BLaER1 (cell line): ENCODE measurements around the gene RARRES1.

Source experiments
- H3K27ac ChIP-seq: shearing (Covaris generic); formaldehyde crosslinking; 2 replicates; pipeline ENCODE4 v1.8.1; 2022
- H3K27me3 ChIP-seq: shearing (Covaris generic); formaldehyde crosslinking; 2 replicates; pipeline ENCODE4 v1.8.1; 2022
- H3K36me3 ChIP-seq: shearing (Covaris generic); formaldehyde crosslinking; 2 replicates; pipeline ENCODE4 v1.8.1; 2022
- H3K4me1 ChIP-seq: shearing (Covaris generic); formaldehyde crosslinking; 2 replicates; pipeline ENCODE4 v1.8.1; 2022
- H3K4me2 ChIP-seq: shearing (Covaris generic); formaldehyde crosslinking; 2 replicates; pipeline ENCODE4 v1.8.1; 2022
- H3K4me3 ChIP-seq: shearing (Covaris generic); formaldehyde crosslinking; 2 replicates; pipeline ENCODE4 v1.8.1; 2022
- H3K9ac ChIP-seq: shearing (Covaris generic); formaldehyde crosslinking; 2 replicates; pipeline ENCODE4 v1.8.1; 2022
- H3K9me3 ChIP-seq: shearing (Covaris generic); formaldehyde crosslinking; 2 replicates; pipeline ENCODE4 v1.8.1; 2022
- H4K20me1 ChIP-seq: shearing (Covaris generic); formaldehyde crosslinking; 2 replicates; pipeline ENCODE4 v1.8.1; 2022
- Cebpa-rat ChIP-seq: shearing (Covaris generic); IDR thresholded peaks from 2 replicates; pipeline ENCODE4 v1.8.1; 2022

The RARRES1 gene, protein sequence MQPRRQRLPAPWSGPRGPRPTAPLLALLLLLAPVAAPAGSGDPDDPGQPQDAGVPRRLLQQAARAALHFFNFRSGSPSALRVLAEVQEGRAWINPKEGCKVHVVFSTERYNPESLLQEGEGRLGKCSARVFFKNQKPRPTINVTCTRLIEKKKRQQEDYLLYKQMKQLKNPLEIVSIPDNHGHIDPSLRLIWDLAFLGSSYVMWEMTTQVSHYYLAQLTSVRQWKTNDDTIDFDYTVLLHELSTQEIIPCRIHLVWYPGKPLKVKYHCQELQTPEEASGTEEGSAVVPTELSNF

DNA sequence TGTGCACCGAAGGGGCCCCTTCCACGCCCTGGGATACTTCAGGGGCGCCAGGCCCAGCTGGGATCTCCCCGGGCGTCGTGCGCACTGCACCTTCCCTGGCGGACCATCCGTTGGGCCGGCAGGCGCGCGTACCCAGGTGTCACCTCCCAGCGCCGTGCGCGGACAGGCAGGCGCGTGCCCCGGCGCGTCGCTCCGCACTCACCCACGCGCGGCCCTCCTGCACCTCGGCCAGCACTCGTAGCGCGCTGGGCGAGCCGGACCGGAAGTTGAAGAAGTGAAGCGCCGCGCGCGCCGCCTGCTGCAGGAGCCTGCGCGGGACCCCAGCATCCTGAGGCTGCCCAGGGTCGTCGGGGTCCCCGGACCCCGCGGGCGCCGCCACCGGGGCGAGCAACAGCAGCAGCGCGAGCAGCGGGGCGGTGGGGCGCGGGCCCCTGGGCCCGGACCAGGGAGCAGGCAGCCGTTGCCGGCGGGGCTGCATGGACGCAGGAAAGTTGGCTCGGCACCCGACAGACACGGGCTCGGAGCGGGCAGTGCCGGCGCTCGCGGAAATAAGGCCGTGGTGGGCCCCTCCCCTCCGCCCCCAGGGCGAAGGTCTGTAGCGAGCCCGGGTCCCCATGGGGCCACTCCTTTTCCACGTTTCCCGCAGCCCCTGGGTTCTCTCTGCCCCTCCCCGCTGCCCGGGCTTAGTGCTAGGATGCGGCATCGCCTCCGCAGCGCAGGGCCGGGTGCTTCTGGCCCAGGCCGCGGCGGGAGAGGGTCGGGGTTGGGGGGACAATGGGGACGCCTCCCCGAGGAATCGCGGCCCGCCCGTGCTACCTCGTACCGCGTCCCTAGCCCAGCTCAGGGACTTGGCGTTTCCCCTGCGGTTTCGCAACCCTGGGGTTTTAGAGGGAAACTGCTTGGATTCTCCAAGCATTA is at the start of gene RARRES1:
Gene RARRES1, minus strand, starts transcription at position 520 of the 918 bp plus-strand sequence. Its CDS starts 42 bp downstream, at position 478.
- Histone ChIP-seq H3K4me1 (no peaks in the 10 kb centered on the region), H3K27ac (no peak within 1 kb of the TSS), H4K20me1 (no peaks in the 10 kb centered on the region), H3K9ac (no peak within 1 kb of the TSS), H3K4me3 (peak within 1 kb of the TSS; percentile 28; the same call in 1 of the 2 replicates), H3K9me3 (peaks cover 46% of the 10 kb centered on the region), H3K36me3 (peaks cover 13% of the 10 kb centered on the region), H3K27me3 (peaks cover 21% of the 10 kb centered on the region), H3K4me2 (peak within 1 kb of the TSS; percentile 43; the same call in 1 of the 2 replicates)
- no peak for TF ChIP-seq Cebpa-rat

DNA sequence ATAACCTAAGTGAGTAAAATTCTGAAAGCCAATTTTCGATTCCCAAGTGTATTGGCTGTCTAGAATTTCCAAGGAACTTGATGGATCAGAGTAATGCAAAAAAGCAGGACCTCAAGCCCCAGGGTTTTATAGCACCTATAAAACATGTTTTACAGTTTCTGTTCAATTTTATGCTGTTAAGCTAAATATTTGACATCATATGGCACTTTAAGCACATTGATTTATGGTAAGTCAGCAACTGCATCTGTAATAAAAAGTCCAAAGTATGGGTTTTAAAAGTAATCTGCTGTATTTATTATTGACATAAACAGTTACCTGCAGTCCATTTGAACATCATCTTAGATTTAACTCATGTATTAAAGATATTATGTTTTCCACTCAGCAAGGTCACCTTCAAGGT is 49.6 kb upstream of the RARRES1 start:
- Histone ChIP-seq H3K4me2 (no peak overlapping the region), H3K9ac (no peak overlapping the region), H3K36me3 (no peaks in the 10 kb centered on the region), H3K9me3 (no peaks in the 10 kb centered on the region), H3K27me3 (no peaks in the 10 kb centered on the region), H3K27ac (no peak overlapping the region), H4K20me1 (no peaks in the 10 kb centered on the region), H3K4me3 (no peak overlapping the region), H3K4me1 (no peaks in the 10 kb centered on the region)
- no peak for TF ChIP-seq Cebpa-rat

DNA sequence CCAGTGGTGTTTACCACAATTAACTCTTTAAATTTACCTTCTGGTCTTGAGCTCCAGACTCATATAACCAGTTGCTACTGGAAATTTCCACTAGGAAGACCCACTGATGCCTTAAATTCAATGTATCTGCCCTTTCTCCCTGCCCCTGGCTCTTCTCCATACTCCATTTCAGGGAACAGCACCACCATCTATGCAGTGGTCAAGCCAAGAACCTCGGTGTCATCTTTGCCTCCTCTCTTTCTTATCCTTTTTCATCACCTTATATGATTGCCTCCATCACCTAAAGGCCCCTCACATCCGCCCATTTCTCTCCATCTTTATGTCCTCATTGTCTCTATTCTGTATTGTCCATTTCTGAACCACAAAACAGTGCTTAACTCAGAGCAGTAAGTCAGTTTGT is 48.9 kb upstream of the RARRES1 start:
- Histone ChIP-seq H3K4me1 (no peaks in the 10 kb centered on the region), H3K27ac (no peak overlapping the region), H3K9me3 (no peaks in the 10 kb centered on the region), H3K4me2 (no peak overlapping the region), H3K27me3 (no peaks in the 10 kb centered on the region), H4K20me1 (no peaks in the 10 kb centered on the region), H3K36me3 (no peaks in the 10 kb centered on the region), H3K4me3 (no peak overlapping the region), H3K9ac (no peak overlapping the region)
- no peak for TF ChIP-seq Cebpa-rat

DNA sequence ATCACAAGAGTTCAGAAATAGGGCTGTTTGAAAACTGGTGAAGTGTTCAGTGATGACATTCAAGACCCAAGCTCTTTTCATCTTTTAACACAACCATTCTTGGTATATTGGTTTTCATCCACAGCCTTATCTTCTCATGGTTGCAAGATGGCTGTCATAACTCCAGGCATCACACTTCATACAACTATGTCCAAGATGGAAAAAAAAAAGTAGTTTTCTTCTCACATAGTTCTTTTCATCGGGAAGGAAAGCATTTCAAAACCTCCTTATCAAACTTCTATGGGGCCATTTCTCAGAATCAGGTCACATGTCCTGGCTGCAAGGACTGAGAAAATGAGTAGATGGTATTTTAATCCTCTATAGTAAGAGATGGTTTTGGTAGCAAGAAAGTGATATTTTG is 48.5 kb upstream of the RARRES1 start:
- Histone ChIP-seq H3K4me1 (no peaks in the 10 kb centered on the region), H3K9ac (no peak overlapping the region), H4K20me1 (no peaks in the 10 kb centered on the region), H3K27ac (no peak overlapping the region), H3K9me3 (no peaks in the 10 kb centered on the region), H3K27me3 (no peaks in the 10 kb centered on the region), H3K36me3 (no peaks in the 10 kb centered on the region), H3K4me2 (no peak overlapping the region), H3K4me3 (no peak overlapping the region)
- TF ChIP-seq Cebpa-rat: no peak

DNA sequence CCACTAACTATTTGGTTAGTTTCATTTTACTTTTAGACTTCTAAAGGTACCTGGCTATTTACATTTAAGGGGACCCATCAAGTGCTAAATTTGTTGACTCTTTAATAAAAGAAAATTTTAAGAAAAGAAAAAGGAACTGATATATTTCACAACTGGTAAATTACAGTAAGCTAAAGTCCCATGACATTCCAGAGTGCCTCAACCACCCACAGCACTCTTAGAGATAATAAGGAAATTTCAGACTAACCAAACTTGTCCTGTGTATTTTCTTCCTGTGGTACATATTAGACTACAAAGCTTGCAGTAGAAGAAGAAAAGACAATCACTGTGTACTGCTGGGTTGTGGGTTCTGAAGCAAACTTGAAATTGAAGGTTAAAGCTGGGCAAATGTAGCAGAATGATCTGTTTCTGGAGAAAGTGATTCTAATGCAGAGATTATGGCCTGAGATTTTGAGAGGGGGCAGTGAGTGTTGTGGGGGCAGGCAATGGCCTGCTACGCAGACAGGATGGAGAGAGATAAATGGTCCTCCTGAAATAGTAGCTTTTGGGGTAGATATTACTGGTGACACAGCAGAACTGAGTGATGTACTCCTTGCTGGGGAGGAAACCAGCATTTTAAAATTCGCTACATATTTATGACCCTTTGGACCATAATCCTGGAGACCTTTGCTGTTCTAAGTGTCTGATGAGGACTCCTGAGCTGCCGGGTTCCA is 45.1 kb upstream of the RARRES1 start:
- H4K20me1 ChIP-seq: no peaks in the 10 kb centered on the region
- no peaks in the 10 kb centered on the region for H3K9me3 ChIP-seq
- no peaks in the 10 kb centered on the region for H3K36me3 ChIP-seq
- no peaks in the 10 kb centered on the region for H3K27me3 ChIP-seq
- no peak overlapping the region for H3K27ac ChIP-seq
- no peak overlapping the region for H3K9ac ChIP-seq
- TF ChIP-seq Cebpa-rat: no peak
- no peaks in the 10 kb centered on the region for H3K4me1 ChIP-seq
- H3K4me2 ChIP-seq: no peak overlapping the region
- no peak overlapping the region for H3K4me3 ChIP-seq

DNA sequence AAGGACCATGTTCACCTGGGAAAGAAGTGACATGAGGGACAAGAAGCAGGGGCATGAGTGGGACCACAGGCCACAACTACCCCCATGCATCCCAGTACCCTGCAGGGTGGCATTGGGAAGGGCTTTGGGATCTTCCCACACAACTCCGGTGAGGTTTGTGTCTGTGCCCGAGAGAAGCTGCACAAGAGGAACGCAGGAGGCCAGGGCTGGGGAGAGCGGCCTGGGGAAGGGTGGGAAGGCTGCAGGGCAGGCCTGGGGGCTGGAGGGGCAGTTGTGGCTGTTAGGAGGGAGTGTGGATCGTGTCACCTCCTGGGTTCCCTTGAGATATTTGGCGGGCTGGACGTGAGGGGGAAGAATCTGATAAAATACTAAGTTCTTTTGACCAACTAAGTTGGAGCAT is 44.3 kb upstream of the RARRES1 start:
- Histone ChIP-seq H4K20me1 (no peaks in the 10 kb centered on the region), H3K9ac (no peak overlapping the region), H3K4me3 (no peak overlapping the region), H3K4me2 (no peak overlapping the region), H3K27me3 (no peaks in the 10 kb centered on the region), H3K9me3 (no peaks in the 10 kb centered on the region), H3K36me3 (no peaks in the 10 kb centered on the region), H3K27ac (no peak overlapping the region), H3K4me1 (no peaks in the 10 kb centered on the region)
- TF ChIP-seq Cebpa-rat: no peak

DNA sequence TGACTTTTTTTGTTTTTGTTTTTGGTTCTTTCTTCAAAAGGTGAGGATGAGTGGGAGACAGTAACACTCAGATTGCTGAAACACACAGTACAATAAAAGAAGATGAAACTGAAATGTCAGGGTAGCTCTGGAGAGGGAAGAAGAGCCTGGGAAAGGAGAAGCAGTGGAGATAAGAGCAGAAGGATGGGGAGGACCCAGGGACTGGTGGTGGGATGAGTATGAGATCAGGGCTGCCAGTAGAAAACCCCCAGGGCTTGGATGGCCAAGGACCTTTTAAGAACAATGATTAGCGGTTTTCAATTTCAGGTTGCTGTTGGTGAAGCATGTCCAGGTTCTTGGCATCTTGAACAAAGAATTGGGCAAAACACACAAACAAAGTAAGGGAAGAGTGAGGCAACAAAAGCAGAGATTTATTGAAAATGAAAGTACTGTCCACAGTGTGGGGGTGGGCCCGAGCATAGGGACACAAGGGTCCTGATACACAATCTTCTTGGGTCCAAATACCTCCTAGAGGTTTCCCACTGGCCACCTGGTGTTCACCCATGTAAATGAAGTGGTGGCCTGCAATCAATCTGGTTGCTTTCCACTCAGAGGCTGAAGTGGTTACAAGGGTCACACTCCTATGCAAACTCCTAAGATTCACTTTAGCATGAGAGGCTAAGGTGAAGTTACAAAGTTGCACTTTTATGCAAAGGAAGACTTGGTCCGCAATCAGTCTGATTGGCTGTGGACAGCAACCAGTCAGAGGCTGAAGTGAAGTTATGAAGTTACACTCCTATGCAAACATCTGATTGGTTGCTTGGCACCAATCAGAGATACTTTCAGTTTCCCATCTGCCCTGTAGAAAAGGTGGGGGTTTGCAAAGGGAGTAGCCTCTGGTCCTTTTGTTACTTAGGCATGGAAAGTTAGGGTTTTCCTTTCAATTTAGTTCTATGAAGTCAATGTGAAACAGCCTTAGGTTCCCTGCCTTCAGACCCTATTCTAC is 43.5 kb upstream of the RARRES1 start:
- Histone ChIP-seq H3K4me2 (no peak overlapping the region), H3K27me3 (no peaks in the 10 kb centered on the region), H3K27ac (no peak overlapping the region), H3K4me3 (no peak overlapping the region), H3K9ac (no peak overlapping the region), H3K9me3 (no peaks in the 10 kb centered on the region), H3K4me1 (no peaks in the 10 kb centered on the region), H4K20me1 (no peaks in the 10 kb centered on the region), H3K36me3 (no peaks in the 10 kb centered on the region)
- TF ChIP-seq Cebpa-rat: no peak

DNA sequence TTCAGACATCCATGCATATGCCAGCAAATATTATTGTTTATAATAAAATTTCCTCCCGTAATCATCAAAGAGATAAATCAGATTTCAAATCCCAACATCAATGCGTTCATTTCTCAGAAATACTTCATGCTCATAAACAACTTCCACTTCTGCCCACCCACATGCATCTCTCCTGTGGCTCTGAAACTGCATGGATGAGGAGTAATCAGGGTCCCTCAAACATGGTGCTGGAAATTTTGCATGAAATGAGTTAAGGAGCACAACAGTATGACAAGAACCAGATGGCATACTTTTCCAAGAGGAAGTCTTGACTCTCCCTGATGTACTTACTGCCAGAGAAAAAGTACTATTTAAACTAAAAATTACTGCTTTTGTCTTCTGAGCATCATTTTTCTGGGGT is 42.7 kb upstream of the RARRES1 start:
- Histone ChIP-seq H3K36me3 (no peaks in the 10 kb centered on the region), H3K27me3 (no peaks in the 10 kb centered on the region), H3K27ac (no peak overlapping the region), H3K9me3 (no peaks in the 10 kb centered on the region), H3K9ac (no peak overlapping the region), H3K4me3 (no peak overlapping the region), H3K4me2 (no peak overlapping the region), H4K20me1 (no peaks in the 10 kb centered on the region), H3K4me1 (no peaks in the 10 kb centered on the region)
- no peak for TF ChIP-seq Cebpa-rat
